T-cell (primary cell): ENCODE data around the gene NPTX1. TPM values are rescaled to one million over a fixed set of nuclear protein-coding genes. Genes with fewer than 3 reads are reported as not detected.

Source experiments
- ATAC-seq, 4 experiments: fragments of 200-7000 bp in 3 of 4; fragments of 150-1000 bp in 1 of 4; cut with Tn5 transposase; replicated peaks in 1 of 4; 1 replicate in 3 of 4; 2 replicates in 1 of 4; pipeline ENCODE4 v1.10.0; 2021; ENCODE audit warnings: moderate library complexity in 3 of 4, mild to moderate bottlenecking in 2 of 4, moderate number of reproducible peaks in 1 of 4
- CTCF ChIA-PET, 2 donors: fragments of 300-600 bp; sonication (Branson Sonifier 250); formaldehyde crosslinking; loops; one replicate each; lab custom pipeline; 2022; ENCODE audit warnings: antibody characterized with exemption in 2 of 2; lab: Charles Lee
- POLR2A ChIA-PET, 2 donors: fragments of 300-600 bp; sonication (Branson Sonifier 250); formaldehyde crosslinking; loops; one replicate each; lab custom pipeline; 2022; ENCODE audit warnings: antibody characterized with exemption in 2 of 2; lab: Charles Lee
- DNase-seq, 35 experiments: peaks; one replicate each; pipeline versions ENCODE4 v3.0.0 to v3.0.0-alpha.2; 2013 to 2023
- H3K27ac ChIP-seq: one replicate; pipeline ENCODE4 v1.5.1; 2013; ENCODE audit warnings: low read length
- H3K27me3 ChIP-seq, 2 experiments: replicated peaks in 1 of 2; 1 replicate in 1 of 2; 2 replicates in 1 of 2; pipeline versions ENCODE4 v1.6.1 to v1.7.0; 2013; ENCODE audit warnings: low read length in 1 of 2, mixed read lengths in 1 of 2; ENCODE audit not compliant: control insufficient read depth in 2 of 2, insufficient read depth in 2 of 2; ENCODE audit errors: extremely low read depth in 1 of 2
- H3K36me3 ChIP-seq, 2 donors: 1 replicate in 1 of 2; 2 replicates in 1 of 2; pipeline versions ENCODE4 v1.6.1 to v1.7.0; 2013; ENCODE audit warnings: low read length in 1 of 2; ENCODE audit not compliant: control insufficient read depth in 2 of 2, insufficient read depth in 1 of 2; ENCODE audit errors: extremely low read depth in 1 of 2
- H3K4me1 ChIP-seq, 2 experiments: 1 replicate in 1 of 2; 2 replicates in 1 of 2; pipeline versions ENCODE4 v1.6.1 to v1.7.0; 2013; ENCODE audit warnings: low read length in 2 of 2, mixed read lengths in 1 of 2; ENCODE audit not compliant: insufficient read depth in 2 of 2, control insufficient read depth in 1 of 2; ENCODE audit errors: extremely low read depth in 1 of 2
- H3K4me3 ChIP-seq, 2 donors: 1 replicate in 1 of 2; 2 replicates in 1 of 2; pipeline versions ENCODE4 v1.5.1 to v1.7.0; 2013; ENCODE audit warnings: mild to moderate bottlenecking in 2 of 2, low read length in 1 of 2, moderate library complexity in 1 of 2; ENCODE audit not compliant: control insufficient read depth in 1 of 2; ENCODE audit errors: extremely low read depth in 1 of 2
- H3K9me3 ChIP-seq: 2 replicates; pipeline ENCODE4 v1.7.0; 2013
- H3K27ac Mint-ChIP-seq, 2 donors: one replicate each; pipeline ENCODE4 v1.8.0; 2020 to 2021; ENCODE audit warnings: mild to moderate bottlenecking in 2 of 2, mixed read lengths in 2 of 2
- H3K27me3 Mint-ChIP-seq, 2 donors: one replicate each; pipeline ENCODE4 v1.8.0; 2021 to 2022; ENCODE audit warnings: mixed read lengths in 2 of 2
- H3K36me3 Mint-ChIP-seq: one replicate; pipeline ENCODE4 v1.8.0; 2021; ENCODE audit warnings: mixed read lengths
- H3K4me1 Mint-ChIP-seq, 3 donors: one replicate each; pipeline ENCODE4 v1.8.0; 2020 to 2022; ENCODE audit warnings: mixed read lengths in 3 of 3, mild to moderate bottlenecking in 1 of 3
- H3K4me3 Mint-ChIP-seq, 3 donors: one replicate each; pipeline ENCODE4 v1.8.0; 2020 to 2022; ENCODE audit warnings: mild to moderate bottlenecking in 3 of 3, mixed read lengths in 3 of 3, moderate library complexity in 3 of 3
- H3K9me3 Mint-ChIP-seq, 3 donors: one replicate each; pipeline ENCODE4 v1.8.0; 2020 to 2022; ENCODE audit warnings: mixed read lengths in 3 of 3
- WGBS: methylation state at CpG from one replicate; pipeline ENCODE4 v1.1.5; 2013; ENCODE audit warnings: missing lambda C conversion rate; ENCODE audit not compliant: insufficient coverage; 5-methylcytosine and 5-hydroxymethylcytosine counted together
- total RNA-seq, 35 experiments: library from RNA in 6 of 35; stranded (reverse) in 6 of 35; fragments of 120-200 nt in 1 of 35; gene quantifications; one replicate each; pipeline versions ENCODE4 v1.2.1 to v1.2.4 and lab custom pipeline; 2013 to 2026

Gene NPTX1
- total RNA-seq, 5 donors from 2014 or later (not counting 1 experiment from before 2014, with no cell fraction given): 0.13 to 0.67 (median 0.33) TPM

- H3K4me1 Mint-ChIP-seq: peaks cover 0 to 4% (median 0%) of the 10 kb centered on the region in 3 donors
- no peaks in the 10 kb centered on the region for H3K9me3 Mint-ChIP-seq
- no peaks in the 10 kb centered on the region for H3K36me3 Mint-ChIP-seq
Measured at GRCh38 chr17:80491478-80492342, 15.3 kb upstream of the NPTX1 start.

GRCh38 chr17:80487511-80487910 lies 11.1 kb upstream of the NPTX1 start:
- Mint-ChIP-seq H3K9me3 (no peaks in the 10 kb centered on the region), H3K4me3 (no peak overlapping the region), H3K36me3 (no peaks in the 10 kb centered on the region), H3K4me1 (no peaks in the 10 kb centered on the region), H3K27ac (no peak overlapping the region), H3K27me3 (peaks cover 35 to 49% of the 10 kb centered on the region in 2 donors)
- ATAC-seq (no peak), DNase-seq (no peak)
- Histone ChIP-seq H3K27me3 (peaks cover 3 to 60% of the 10 kb centered on the region in 2 experiments), H3K4me3 (no peak overlapping the region), H3K27ac (no peak overlapping the region), H3K9me3 (no peaks in the 10 kb centered on the region), H3K36me3 (no peaks in the 10 kb centered on the region), H3K4me1 (no peaks in the 10 kb centered on the region)
- POLR2A ChIA-PET: no interaction called here
- CTCF ChIA-PET: no interaction called here
- 53% methylated on average over 4 of the region's 7 CpGs for WGBS

More at GRCh38 chr17:80491478-80492342, 15.3 kb upstream of the NPTX1 start:
- Histone ChIP-seq H3K27me3 (peaks cover 8 to 55% of the 10 kb centered on the region in 2 experiments), H3K4me1 (no peaks in the 10 kb centered on the region), H3K4me3 (no peak overlapping the region), H3K9me3 (no peaks in the 10 kb centered on the region), H3K36me3 (no peaks in the 10 kb centered on the region), H3K27ac (no peak overlapping the region)
- DNase-seq (no peak), ATAC-seq (no peak)
- 54% methylated on average over 17 of the region's 21 CpGs for WGBS
- peaks cover 21 to 46% of the 10 kb centered on the region in 2 donors for H3K27me3 Mint-ChIP-seq
- CTCF ChIA-PET: no interaction called here
- POLR2A ChIA-PET: interaction anchor here in 1 of 2 donors (0.6 kb wide), 1 partner anchor 1974 kb away, joined by 5 read pairs; no protein-coding TSS in a partner anchor
- no peak overlapping the region for H3K4me3 Mint-ChIP-seq
- H3K27ac Mint-ChIP-seq: no peak overlapping the region

GRCh38 chr17:80486692-80487091 lies 10.3 kb upstream of the NPTX1 start:
- Mint-ChIP-seq H3K27me3 (peaks cover 43 to 57% of the 10 kb centered on the region in 2 donors), H3K4me1 (no peaks in the 10 kb centered on the region), H3K36me3 (no peaks in the 10 kb centered on the region), H3K9me3 (no peaks in the 10 kb centered on the region), H3K27ac (no peak overlapping the region), H3K4me3 (no peak overlapping the region)
- Histone ChIP-seq H3K27me3 (peaks cover 5 to 66% of the 10 kb centered on the region in 2 experiments), H3K27ac (no peak overlapping the region), H3K4me1 (no peaks in the 10 kb centered on the region), H3K4me3 (no peak overlapping the region), H3K9me3 (no peaks in the 10 kb centered on the region), H3K36me3 (no peaks in the 10 kb centered on the region)
- CTCF ChIA-PET: no interaction called here
- ATAC-seq (no peak), DNase-seq (no peak)
- 49% methylated on average over 14 of the region's 17 CpGs for WGBS
- POLR2A ChIA-PET: no interaction called here

- Histone ChIP-seq H3K9me3 (no peaks in the 10 kb centered on the region), H3K27me3 (peaks cover 6 to 66% of the 10 kb centered on the region in 2 experiments), H3K27ac (no peak overlapping the region), H3K36me3 (no peaks in the 10 kb centered on the region), H3K4me1 (no peaks in the 10 kb centered on the region), H3K4me3 (no peak overlapping the region)
- H3K36me3 Mint-ChIP-seq: no peaks in the 10 kb centered on the region
- ATAC-seq (no peak), DNase-seq (no peak)
- ChIA-PET POLR2A (no interaction called here), CTCF (no interaction called here)
- no peak overlapping the region for H3K4me3 Mint-ChIP-seq
- 55% methylated on average over 6 of the region's 10 CpGs for WGBS
- H3K27me3 Mint-ChIP-seq: peaks cover 47 to 60% of the 10 kb centered on the region in 2 donors
- no peaks in the 10 kb centered on the region for H3K9me3 Mint-ChIP-seq
- no peaks in the 10 kb centered on the region for H3K4me1 Mint-ChIP-seq
- no peak overlapping the region for H3K27ac Mint-ChIP-seq
Measured at GRCh38 chr17:80485846-80486245, 9.4 kb upstream of the NPTX1 start.

GRCh38 chr17:80482555-80483308 lies 6.3 kb upstream of the NPTX1 start:
- H3K9me3 ChIP-seq: no peaks in the 10 kb centered on the region
- Mint-ChIP-seq H3K27me3 (peaks cover 59 to 73% of the 10 kb centered on the region in 2 donors), H3K27ac (no peak overlapping the region), H3K36me3 (no peaks in the 10 kb centered on the region), H3K4me1 (peaks cover 0 to 7% (median 6%) of the 10 kb centered on the region in 3 donors), H3K9me3 (no peaks in the 10 kb centered on the region), H3K4me3 (no peak overlapping the region)
- H3K4me1 ChIP-seq: peaks cover 0 to 15% of the 10 kb centered on the region in 2 experiments
- ATAC-seq: no peak
- H3K27me3 ChIP-seq: peaks cover 9 to 83% of the 10 kb centered on the region in 2 experiments
- H3K36me3 ChIP-seq: no peaks in the 10 kb centered on the region
- no peak for DNase-seq
- H3K4me3 ChIP-seq: no peak overlapping the region
- CTCF ChIA-PET: no interaction called here
- 68% methylated on average over 16 of the region's 16 CpGs for WGBS
- POLR2A ChIA-PET: no interaction called here
- H3K27ac ChIP-seq: no peak overlapping the region

- Histone ChIP-seq H3K27me3 (peaks cover 9 to 83% of the 10 kb centered on the region in 2 experiments), H3K4me1 (peaks cover 2 to 22% of the 10 kb centered on the region in 2 experiments), H3K4me3 (no peak overlapping the region), H3K9me3 (no peaks in the 10 kb centered on the region), H3K36me3 (no peaks in the 10 kb centered on the region), H3K27ac (no peak overlapping the region)
- Mint-ChIP-seq H3K27me3 (peaks cover 55 to 66% of the 10 kb centered on the region in 2 donors), H3K9me3 (no peaks in the 10 kb centered on the region), H3K4me3 (no peak overlapping the region), H3K27ac (no peak overlapping the region), H3K36me3 (no peaks in the 10 kb centered on the region), H3K4me1 (peaks cover 0 to 7% (median 6%) of the 10 kb centered on the region in 3 donors)
- ATAC-seq (no peak), DNase-seq (no peak)
- ChIA-PET POLR2A (no interaction called here), CTCF (no interaction called here)
- 79% methylated on average over 4 of the region's 4 CpGs for WGBS
Measured at GRCh38 chr17:80482058-80482318, 5.6 kb upstream of the NPTX1 start.
